HG03103 (cell line): ENCODE data around the gene PPP1R12B.
"Not testable (repeated sequence)": the region's sequence is repeated elsewhere in the genome, so short reads cannot be mapped to it uniquely, and the experiment has no call there.

Source experiments
- ATAC-seq: cut with Tn5 transposase; IDR thresholded peaks from one replicate; pipeline ENCODE4 v1.9.1; 2021; ENCODE audit warnings: low read depth; ENCODE audit not compliant: unreplicated experiment

PPP1R12B gene

DNA sequence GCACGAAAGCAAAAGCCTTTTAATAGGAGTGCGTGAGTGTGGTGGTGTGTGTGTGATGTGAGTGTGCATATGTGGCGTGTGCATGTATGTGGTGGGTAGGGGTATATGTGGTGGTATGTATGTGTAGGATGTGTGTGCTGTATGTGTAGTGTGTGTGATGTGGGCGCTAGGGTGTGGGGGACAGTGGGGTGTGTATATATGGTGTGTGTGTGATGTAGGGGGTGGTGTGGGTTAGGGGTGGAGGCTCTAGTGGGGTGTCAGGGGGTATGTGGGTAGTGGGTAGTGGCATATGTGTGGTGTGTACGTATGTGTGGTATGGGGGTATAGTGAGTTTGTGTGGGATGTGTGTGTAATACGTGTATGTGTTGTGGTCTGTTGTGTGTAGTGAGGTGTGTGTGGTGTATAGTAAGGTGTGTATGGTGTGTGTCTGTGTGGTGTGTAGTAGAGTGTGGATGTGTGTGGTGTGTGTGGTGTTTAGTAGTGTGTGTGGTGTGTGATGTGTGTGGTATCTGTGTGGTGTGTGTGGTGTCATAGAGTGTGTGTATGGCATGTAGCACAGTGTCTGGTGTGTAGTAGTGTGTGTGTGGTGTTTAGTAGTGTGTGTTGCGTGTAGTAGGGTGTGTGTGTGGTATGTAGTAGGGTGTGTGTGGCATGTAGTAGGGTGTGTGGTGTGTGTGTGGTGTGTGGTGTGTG is 275.7 kb downstream of the PPP1R12B start:
- ATAC-seq = no peak

GRCh38 chr1:202624781-202625108 is 276.2 kb downstream of the PPP1R12B start:
- ATAC-seq = no peak

GRCh38 chr1:202625416-202626360 is 277.2 kb downstream of the PPP1R12B start:
- ATAC-seq = no peak

DNA sequence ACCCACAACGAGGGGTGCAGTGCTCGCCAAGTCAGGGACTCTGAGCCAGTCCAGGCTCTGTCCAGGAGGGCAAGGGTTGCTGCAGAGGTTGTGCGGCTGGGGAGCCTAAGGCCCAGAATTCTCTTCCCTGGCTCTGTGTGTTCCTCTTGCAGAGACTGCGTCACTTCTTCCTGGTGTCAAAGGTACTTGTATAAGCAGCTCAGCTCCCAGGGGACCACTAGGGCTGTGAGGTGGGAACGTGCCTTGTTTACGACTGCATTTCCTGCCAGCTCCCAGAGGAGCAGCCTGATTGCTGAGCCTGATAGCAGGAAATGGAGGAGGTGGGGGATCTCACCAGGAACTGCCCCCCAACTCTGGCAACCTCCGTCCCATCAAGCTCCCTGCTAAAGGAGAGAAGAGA is 278.5 kb downstream of the PPP1R12B start:
- not testable (repeated sequence) for ATAC-seq

- no peak for ATAC-seq
Measured at GRCh38 chr1:202627841-202628565, 279.5 kb downstream of the PPP1R12B start.

- ATAC-seq = no peak
Measured at GRCh38 chr1:202628646-202629215, 280.2 kb downstream of the PPP1R12B start.

- ATAC-seq = peak; percentile 60
Measured at GRCh38 chr1:202629257-202629811, 280.8 kb downstream of the PPP1R12B start.

- not testable (repeated sequence) for ATAC-seq
Measured at GRCh38 chr1:202630096-202630495, 281.6 kb downstream of the PPP1R12B start.

DNA sequence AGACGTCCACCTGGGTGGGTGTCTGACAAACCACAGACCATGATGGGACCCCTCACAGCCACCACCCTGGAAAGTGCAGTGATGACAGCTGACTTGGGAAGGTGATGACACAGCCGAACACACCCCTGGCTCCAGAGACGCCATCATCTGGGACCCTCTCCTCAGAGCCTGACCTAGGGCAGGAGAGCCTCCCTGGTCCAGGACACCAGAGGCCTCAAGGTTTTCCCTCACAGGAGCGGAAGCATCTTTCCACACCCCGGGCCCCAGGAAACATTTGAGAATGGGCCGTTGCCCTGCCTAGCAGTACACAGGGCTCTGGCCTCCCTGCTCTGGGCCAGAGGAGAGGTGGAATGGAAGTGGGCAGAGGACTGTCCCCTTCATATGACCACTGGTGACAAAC is 282.0 kb downstream of the PPP1R12B start:
- no peak for ATAC-seq

DNA sequence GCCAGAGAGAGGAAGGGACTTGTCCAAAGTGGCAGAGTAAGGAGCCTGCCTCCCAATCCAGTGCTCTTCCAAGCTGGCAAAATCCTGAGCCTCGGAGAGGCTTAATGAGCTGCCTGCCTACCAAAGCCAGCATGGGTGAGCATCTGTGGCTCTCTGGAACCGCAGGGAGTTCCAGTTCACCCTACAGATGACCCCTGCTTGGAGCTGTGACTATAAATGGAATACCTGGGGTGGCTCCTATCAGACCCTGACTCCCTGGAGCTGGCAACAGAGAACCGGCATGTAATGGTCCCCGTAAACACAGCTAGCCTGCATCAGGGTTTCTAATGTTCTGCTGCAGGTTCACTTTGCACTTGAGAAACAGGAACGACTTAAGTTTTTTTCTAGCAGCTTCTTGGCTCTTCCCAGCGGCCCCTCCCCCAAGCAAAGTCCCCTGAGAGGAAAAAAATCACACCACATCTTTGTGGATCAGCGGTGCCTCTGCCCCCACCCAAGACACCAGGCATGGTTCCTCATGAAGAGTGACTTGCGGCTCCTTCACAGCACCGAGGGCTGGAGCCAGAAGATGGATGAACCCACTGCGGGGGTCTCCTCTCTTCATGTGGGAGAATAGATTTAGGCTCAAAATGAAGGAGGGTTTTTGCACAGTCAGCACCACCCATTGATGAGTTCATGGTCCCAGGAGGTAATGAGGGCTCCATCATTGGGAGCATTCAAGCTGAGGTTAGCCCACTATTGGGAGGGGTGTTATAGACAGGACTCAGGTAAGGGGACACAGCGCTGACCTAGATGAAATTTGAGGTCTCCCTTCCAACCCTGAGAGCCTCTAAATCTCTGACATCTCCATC is 282.8 kb downstream of the PPP1R12B start:
- ATAC-seq = no peak

- no peak for ATAC-seq
Measured at GRCh38 chr1:202632241-202632640, 283.7 kb downstream of the PPP1R12B start.

DNA sequence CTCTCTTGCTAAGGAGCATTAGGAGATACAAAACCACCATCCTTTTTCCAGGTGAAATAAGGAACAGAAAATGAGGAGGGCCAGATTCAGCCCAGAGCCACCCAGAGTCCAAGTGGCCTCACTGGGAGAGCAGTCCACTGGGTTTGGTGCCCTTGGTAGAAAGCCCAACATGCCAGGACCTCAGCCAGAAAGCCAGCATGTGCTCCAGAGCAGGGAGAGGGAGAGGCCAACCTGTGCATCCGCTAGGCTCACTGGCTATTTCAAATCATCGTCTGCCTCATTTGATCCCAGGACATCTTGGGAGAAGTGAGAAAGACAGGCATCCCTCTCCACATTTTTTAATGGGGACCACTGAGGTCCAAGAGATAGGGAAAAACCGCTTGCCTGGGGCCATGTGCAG is 287.7 kb downstream of the PPP1R12B start:
- not testable (repeated sequence) for ATAC-seq

DNA sequence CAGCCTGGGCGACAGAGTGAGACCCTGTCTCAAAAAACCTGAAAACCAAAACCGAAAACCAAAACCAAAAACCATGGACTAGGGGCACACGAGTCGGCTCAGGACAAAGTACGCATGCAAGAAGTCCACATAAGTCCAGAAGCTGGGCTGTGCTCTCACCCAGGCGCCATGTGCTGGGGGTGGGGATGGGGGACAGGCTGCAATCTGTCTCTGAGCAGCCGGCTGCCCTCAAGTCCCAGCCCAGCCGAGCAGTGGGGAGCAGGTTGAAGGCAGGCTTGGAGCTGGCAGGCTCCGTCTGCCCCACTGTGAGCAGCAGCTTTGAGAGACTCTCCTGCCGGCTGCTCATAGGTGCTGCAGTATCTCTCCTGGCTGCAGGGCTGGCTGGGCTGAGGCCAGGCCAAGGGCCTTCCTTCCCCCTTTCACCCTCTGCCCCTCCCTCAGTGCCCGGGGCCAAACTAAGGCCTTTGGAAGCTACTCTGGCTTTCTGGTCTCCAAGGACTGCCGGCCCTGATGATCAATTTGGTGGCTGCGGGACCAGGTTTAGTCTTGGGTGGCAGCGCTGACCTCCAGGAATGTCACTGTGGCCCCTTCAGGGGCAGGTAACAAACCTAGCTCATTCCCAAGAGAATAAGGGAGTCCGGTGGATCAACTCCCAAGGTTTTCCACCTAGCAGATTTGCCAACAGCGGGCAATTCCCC is 289.0 kb downstream of the PPP1R12B start:
- ATAC-seq = not testable (repeated sequence)

GRCh38 chr1:202638019-202638700 is 289.7 kb downstream of the PPP1R12B start:
- ATAC-seq = no peak

GRCh38 chr1:202638701-202639305 is 290.3 kb downstream of the PPP1R12B start:
- ATAC-seq = not testable (repeated sequence)

- no peak for ATAC-seq
Measured at GRCh38 chr1:202639500-202639899, 291.0 kb downstream of the PPP1R12B start.

DNA sequence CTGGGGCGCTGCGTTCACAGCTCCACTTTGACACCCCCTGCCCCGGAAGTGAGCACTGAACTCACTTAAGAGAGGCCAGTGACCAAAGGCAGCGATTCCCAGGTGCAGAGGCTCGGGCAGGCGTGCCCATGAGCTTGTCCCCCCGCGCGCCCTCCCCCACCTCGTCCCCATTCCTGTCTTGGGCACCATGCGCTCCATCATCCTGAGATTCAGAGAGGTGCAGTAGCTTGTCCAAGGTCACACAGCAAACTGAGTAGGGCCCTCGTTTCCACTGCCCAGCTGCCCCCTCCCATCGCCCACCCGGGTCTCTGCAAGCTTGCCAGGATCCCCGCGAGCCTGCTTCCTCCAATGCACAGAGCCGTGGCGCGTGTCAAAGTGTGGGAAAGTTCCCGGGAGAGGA is 293.7 kb downstream of the PPP1R12B start:
- ATAC-seq = no peak
